Measurements from ENCODE around the gene CNIH3. TPM values are rescaled to one million over a fixed set of nuclear protein-coding genes. Genes with fewer than 3 reads are reported as not detected.
"Not testable (repeated sequence)": the region's sequence is repeated elsewhere in the genome, so short reads cannot be mapped to it uniquely, and the experiment has no call there.

The CNIH3 gene
- total and polyA plus RNA-seq, 2 donors (not counting 3 experiments of a cell fraction or from before 2014, with no cell fraction given) = 1.3 to 2.5 TPM

DNA sequence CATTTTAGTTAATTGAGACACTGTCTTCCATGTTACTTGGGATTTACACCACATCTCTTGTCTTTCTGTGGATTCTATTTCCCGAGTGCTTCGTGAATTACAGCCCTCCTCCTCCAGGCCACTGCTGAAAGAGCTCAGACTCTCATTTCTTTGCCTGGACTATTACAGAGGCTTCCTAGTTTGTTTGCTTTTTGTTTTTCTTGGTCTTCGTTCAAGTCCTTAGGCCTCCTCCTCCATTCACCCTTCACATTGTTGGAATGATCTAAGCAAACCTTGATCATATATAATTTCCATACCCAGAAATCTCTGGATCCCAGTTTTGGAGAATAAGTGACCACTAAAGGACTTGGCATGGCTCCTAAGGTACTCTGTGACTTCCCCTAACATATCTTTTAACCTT, 94.1 kb downstream of the CNIH3 start:
- H3K36me3 ChIP-seq (ENCODE audit: control insufficient read depth in 2 of 2, extremely low read depth in 1 of 2, insufficient read depth in 2 of 2, low read length in 2 of 2) = no peaks in the 10 kb centered on the region
- no peaks in the 10 kb centered on the region for H3K79me2 ChIP-seq (ENCODE audit: control insufficient read depth, insufficient read depth, low read length)
- TF ChIP-seq CTCF (IDR thresholded peaks at IDR 0.05; ENCODE audit: extremely low read depth in 1 of 2, insufficient read depth in 1 of 2, low read depth in 1 of 2, low read length in 2 of 2) (no peak), JUN (IDR thresholded peaks at IDR 0.05; ENCODE audit: borderline replicate concordance, insufficient read depth, insufficient read length, low read depth) (no peak), GATA2 (IDR thresholded peaks at IDR 0.05; ENCODE audit: insufficient read depth, insufficient read length, low read depth, low read length) (no peak), EZH2 (IDR thresholded peaks at IDR 0.05; ENCODE audit: borderline replicate concordance, low read depth, low read length, severe bottlenecking) (no peak), POLR2A (IDR thresholded peaks at IDR 0.05; ENCODE audit: low read depth, low read length) (no peak), FOS (IDR thresholded peaks at IDR 0.05; ENCODE audit: borderline replicate concordance, insufficient read depth, low read length) (no peak), MAX (IDR thresholded peaks at IDR 0.05; ENCODE audit: insufficient read depth, insufficient read length) (no peak), MYC (IDR thresholded peaks at IDR 0.05; ENCODE audit: low read depth, low read length) (no peak), POLR2AphosphoS5 (IDR thresholded peaks at IDR 0.05; ENCODE audit: insufficient read depth, low read depth, low read length) (no peak)
- no peak overlapping the region for H3K4me2 ChIP-seq (ENCODE audit: insufficient read depth, low read length)
- ChIA-PET POLR2A (no interaction called here), CTCF (interaction anchor here (1.0 kb wide), 1 partner anchor 8 kb away, joined by 5 read pairs; no protein-coding TSS in a partner anchor)
- DNase-seq (ENCODE audit: low read depth, low spot score) = no peak
- no peaks in the 10 kb centered on the region for H3K4me1 ChIP-seq (ENCODE audit: control insufficient read depth, extremely low read depth, insufficient read depth, low read length)
- no peaks in the 10 kb centered on the region for H3K9me1 ChIP-seq (replicated peaks; ENCODE audit: control insufficient read depth, extremely low read depth, insufficient read depth, low read length)
- FAIRE-seq = no peak
- BruUV-seq (replicated peaks) = no TSS peak
- intact Hi-C loops (cut with micrococcal nuclease) = no loop called here
- H4K20me1 ChIP-seq (replicated peaks; ENCODE audit: control insufficient read depth, extremely low read depth, insufficient read depth, low read length) = no peaks in the 10 kb centered on the region
- dilution Hi-C loops (cut with MboI; ENCODE audit: extremely low pct_ligation_motif_present, low sequenced_read_pairs) = no loop called here
- H3K27ac ChIP-seq (ENCODE audit: insufficient read depth, low read depth, low read length) = no peak overlapping the region
- H3K27me3 ChIP-seq (ENCODE audit: control insufficient read depth in 2 of 2, insufficient read depth in 2 of 2, low read length in 2 of 2) = no peaks in the 10 kb centered on the region
- no peak overlapping the region for H3K9ac ChIP-seq (replicated peaks; ENCODE audit: extremely low read depth, insufficient read depth, low read length)
- H3K9me3 ChIP-seq (replicated peaks; ENCODE audit: control insufficient read depth, insufficient read depth, low read length) = no peaks in the 10 kb centered on the region
- H3K4me3 ChIP-seq (replicated peaks in 1 of 3; ENCODE audit: insufficient read depth in 1 of 3, low read depth in 1 of 3, low read length in 3 of 3) = no peak overlapping the region
- no peak overlapping the region for H2AFZ ChIP-seq (ENCODE audit: low read depth, low read length)

- H3K27me3 ChIP-seq (ENCODE audit: control insufficient read depth in 2 of 2, insufficient read depth in 2 of 2, low read length in 2 of 2); H3K4me3 ChIP-seq (replicated peaks in 1 of 3; ENCODE audit: insufficient read depth in 1 of 3, low read depth in 1 of 3, low read length in 3 of 3); CTCF ChIA-PET; H4K20me1 ChIP-seq (replicated peaks; ENCODE audit: control insufficient read depth, extremely low read depth, insufficient read depth, low read length); FAIRE-seq; H2AFZ ChIP-seq (ENCODE audit: low read depth, low read length); H3K4me1 ChIP-seq (ENCODE audit: control insufficient read depth, extremely low read depth, insufficient read depth, low read length); intact Hi-C loops (cut with micrococcal nuclease); H3K27ac ChIP-seq (ENCODE audit: insufficient read depth, low read depth, low read length); POLR2A ChIA-PET; H3K9me3 ChIP-seq (replicated peaks; ENCODE audit: control insufficient read depth, insufficient read depth, low read length); BruUV-seq (replicated peaks); H3K36me3 ChIP-seq (ENCODE audit: control insufficient read depth in 2 of 2, extremely low read depth in 1 of 2, insufficient read depth in 2 of 2, low read length in 2 of 2); H3K4me2 ChIP-seq (ENCODE audit: insufficient read depth, low read length); dilution Hi-C loops (cut with MboI; ENCODE audit: extremely low pct_ligation_motif_present, low sequenced_read_pairs); H3K79me2 ChIP-seq (ENCODE audit: control insufficient read depth, insufficient read depth, low read length); DNase-seq (ENCODE audit: low read depth, low spot score); H3K9ac ChIP-seq (replicated peaks; ENCODE audit: extremely low read depth, insufficient read depth, low read length); H3K9me1 ChIP-seq (replicated peaks; ENCODE audit: control insufficient read depth, extremely low read depth, insufficient read depth, low read length): not testable (repeated sequence)
Observed at GRCh38 chr1:224711231-224711756, 95.2 kb downstream of the CNIH3 start.

Data from endothelial cell of umbilical vein (primary cell).